GM10248 (cell line): Measurements from ENCODE around the gene TMEM132C.

Experiments
- CTCF ChIA-PET: fragments of 300-600 bp; sonication (Branson Sonifier 250); formaldehyde crosslinking; extraction: SDS; loops from one replicate; lab custom pipeline; 2021; ENCODE audit warnings: antibody characterized with exemption; lab: Yijun Ruan, JAX
- POLR2A ChIA-PET: fragments of 350-650 bp; sonication (Branson Sonifier 250); formaldehyde crosslinking; extraction: SDS; loops from one replicate; lab custom pipeline; 2020; ENCODE audit warnings: antibody characterized with exemption; lab: Yijun Ruan, JAX
- DNase-seq: peaks from one replicate; pipeline ENCODE4 v3.0.0; 2012; ENCODE audit errors: extremely low spot score
- TF ChIP-seq, protein P1 (sequence below): IDR thresholded peaks from 2 replicates; pipeline ENCODE4 v1.5.1; 2012; ENCODE audit warnings: mild to moderate bottlenecking, low read depth; ENCODE audit errors: extremely low read depth, missing control alignments, control extremely low read depth

Gene TMEM132C

DNA sequence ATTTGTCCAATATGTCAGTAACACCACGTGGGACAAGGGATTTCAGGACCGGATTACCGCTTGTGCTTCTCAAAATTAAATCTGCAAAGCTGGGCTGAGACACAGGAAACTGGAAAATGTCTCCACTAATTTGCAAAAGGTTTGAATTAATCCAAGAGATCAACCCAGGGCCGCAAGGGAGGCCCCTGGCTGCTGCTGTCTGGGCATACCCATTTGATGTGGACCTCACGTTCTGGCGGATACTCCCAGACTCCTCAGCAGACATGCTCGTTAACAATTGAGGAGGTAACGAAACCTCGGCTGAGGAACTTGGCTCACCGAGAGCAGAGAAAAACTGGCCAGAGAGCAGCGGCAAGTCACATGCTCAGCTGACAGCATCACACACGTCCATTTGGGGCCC is 376.2 kb downstream of the TMEM132C start:
- POLR2A ChIA-PET: no interaction called here
- TF ChIP-seq, protein P1, sequence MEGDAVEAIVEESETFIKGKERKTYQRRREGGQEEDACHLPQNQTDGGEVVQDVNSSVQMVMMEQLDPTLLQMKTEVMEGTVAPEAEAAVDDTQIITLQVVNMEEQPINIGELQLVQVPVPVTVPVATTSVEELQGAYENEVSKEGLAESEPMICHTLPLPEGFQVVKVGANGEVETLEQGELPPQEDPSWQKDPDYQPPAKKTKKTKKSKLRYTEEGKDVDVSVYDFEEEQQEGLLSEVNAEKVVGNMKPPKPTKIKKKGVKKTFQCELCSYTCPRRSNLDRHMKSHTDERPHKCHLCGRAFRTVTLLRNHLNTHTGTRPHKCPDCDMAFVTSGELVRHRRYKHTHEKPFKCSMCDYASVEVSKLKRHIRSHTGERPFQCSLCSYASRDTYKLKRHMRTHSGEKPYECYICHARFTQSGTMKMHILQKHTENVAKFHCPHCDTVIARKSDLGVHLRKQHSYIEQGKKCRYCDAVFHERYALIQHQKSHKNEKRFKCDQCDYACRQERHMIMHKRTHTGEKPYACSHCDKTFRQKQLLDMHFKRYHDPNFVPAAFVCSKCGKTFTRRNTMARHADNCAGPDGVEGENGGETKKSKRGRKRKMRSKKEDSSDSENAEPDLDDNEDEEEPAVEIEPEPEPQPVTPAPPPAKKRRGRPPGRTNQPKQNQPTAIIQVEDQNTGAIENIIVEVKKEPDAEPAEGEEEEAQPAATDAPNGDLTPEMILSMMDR: no peak
- DNase-seq: no peak
- CTCF ChIA-PET: interaction anchor here (1.5 kb wide), 1 partner anchor 9 kb away, joined by 3 read pairs; no protein-coding TSS in a partner anchor

DNA sequence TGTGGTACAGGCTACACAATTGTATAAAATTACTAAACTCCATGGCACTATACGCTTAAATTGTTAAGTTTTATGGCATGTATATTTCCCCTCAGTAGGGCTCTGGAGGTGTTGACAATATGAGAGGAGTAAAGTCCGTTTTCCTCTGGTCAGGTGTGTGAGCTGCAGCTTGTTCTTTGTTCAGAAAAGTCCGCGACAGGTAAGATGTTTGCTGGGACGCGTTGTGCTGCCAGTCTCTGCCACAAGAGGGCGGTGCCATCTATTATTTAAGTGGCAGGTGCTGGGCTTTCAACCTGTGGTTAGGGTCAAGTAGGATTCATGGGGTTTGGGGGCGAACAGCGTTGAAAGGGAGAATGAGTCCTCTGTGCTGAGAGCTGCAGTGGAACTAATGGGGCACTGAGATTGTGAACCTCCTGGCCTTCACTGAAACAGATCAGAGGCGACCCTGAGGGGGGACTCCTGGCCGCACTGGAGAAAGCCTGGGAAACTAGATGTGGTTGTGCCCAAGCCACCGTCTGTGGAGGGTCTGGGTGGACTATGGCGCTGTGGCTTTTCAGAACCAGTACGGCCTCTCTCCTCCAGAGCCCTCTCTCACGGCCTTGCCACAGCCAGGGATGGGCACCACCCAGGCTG is 377.8 kb downstream of the TMEM132C start:
- TF ChIP-seq, protein P1: peak; percentile 91
- CTCF ChIA-PET: interaction anchor here (0.6 to 3.6 kb wide), 12 partner anchors 7 to 1375 kb away, joined by 3 to 28 read pairs (median 6); no protein-coding TSS in a partner anchor
- peak; percentile 48 for DNase-seq
- POLR2A ChIA-PET: no interaction called here

DNA sequence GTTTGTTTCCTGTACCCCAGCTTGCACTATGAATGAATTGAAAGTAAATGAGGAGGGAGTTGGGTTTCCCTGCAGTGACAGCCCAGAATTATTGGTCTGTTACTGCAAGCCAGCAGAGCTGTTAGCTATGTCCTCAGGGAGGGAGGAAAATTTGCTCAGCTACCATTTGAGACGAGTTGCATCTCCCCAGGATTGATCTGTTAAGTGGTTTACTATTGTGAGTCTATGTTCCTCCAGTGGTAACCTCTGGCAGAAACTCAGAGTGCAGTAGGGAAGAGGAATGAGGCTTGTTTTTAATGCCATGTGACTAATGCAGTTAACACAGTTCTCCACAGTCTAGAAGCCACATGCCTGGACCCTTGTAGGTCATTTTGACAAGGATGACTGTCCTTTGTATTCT is 382.9 kb downstream of the TMEM132C start:
- POLR2A ChIA-PET: no interaction called here
- CTCF ChIA-PET: no interaction called here
- DNase-seq: no peak
- TF ChIP-seq, protein P1: no peak

DNA sequence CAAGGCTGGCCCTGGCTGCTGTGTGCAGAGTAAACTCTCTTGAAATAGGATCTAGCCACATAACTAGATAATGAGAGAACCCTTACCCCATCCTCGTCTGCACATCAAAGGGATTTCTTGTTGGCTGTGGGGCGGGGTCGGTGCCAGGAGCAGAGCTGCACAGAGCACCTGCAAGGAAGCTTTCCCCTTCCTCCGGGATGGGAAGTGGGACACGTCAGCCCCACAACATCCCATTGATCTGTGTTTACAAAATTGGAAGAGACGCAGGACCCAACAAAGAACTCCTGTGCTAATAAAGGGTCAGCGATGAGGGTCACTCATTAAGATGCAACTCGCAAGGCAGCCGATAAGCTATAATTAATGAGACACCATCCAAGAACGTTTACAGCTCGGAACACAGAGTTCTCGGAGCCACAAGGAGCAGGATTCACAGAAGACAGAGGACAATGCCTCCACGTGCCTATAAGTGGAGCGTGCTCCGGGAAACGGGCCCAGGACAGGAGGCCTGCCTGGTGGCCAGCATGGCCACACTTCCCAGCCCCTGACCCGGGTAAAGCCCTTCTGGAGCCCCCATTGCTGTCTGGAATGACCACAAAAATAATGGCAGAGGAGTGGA is 385.3 kb downstream of the TMEM132C start:
- TF ChIP-seq, protein P1: no peak
- CTCF ChIA-PET: no interaction called here
- POLR2A ChIA-PET: no interaction called here
- DNase-seq: no peak

DNA sequence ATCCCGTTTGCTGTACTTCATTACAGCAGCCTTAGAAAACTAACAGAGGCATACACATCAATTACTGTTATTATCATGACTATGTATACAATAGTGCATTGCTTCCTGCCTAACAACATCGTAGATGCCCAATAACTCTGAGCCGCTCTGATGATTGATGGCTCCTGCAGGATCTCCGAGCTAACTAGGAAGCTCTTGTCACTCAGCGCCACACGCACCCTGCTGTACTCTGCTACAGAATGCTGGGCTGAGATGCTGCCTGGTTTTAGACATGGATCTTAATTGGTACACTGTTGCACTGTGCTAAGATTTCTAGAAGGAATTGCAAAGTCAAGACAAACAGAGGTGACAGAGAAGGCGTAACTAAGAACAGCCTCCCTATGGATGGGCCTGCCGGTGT is 387.5 kb downstream of the TMEM132C start:
- CTCF ChIA-PET: interaction anchor here (2.0 kb wide), 1 partner anchor 10 kb away, joined by 6 read pairs; no protein-coding TSS in a partner anchor
- DNase-seq: no peak
- POLR2A ChIA-PET: no interaction called here
- TF ChIP-seq, protein P1: no peak

DNA sequence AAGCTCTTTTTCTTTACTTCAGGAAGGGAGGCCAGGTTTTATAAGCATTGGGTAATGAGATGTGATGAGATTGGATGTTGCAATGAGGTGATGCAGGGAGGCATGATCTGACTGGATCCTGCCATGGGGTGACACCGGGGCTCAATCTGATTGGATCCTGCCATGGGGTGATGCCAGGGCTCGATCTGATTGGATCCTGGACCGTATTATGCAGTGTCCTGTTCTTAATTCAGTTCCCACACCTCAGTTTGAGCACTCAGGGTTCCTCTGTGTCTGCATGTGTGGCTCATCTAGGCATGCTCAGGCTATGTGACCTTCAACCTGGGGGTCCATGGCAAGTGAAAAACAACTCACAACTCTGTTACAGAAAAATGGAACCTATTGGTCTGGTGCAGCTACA is 390.4 kb downstream of the TMEM132C start:
- ChIA-PET POLR2A (no interaction called here), CTCF (interaction anchor here (1.6 kb wide), 1 partner anchor 12 kb away, joined by 5 read pairs; no protein-coding TSS in a partner anchor)
- TF ChIP-seq, protein P1: no peak
- DNase-seq: no peak
